SU-DHL-6 (cell line): ENCODE measurements around the gene ADK.

Experiments
- H2AFZ ChIP-seq: fragments of 200-600 bp; sonication (generic); 2 replicates; pipeline ENCODE4 v1.6.1; 2014; ENCODE audit warnings: low read depth, mild to moderate bottlenecking, moderate library complexity, mixed read lengths, antibody characterized with exemption, low read length; ENCODE audit not compliant: severe bottlenecking
- H3F3A ChIP-seq: fragments of 200-600 bp; shearing (Covaris generic); 2 replicates; pipeline ENCODE4 v1.6.0; 2016; ENCODE audit warnings: antibody characterized with exemption, mild to moderate bottlenecking; ENCODE audit not compliant: insufficient read depth
- H3K27ac ChIP-seq: fragments of 200-600 bp; sonication (generic); 2 replicates; pipeline ENCODE4 v1.5.1; 2016; ENCODE audit warnings: low read depth, mild to moderate bottlenecking, low read length, moderate library complexity, mixed read lengths
- H3K27me3 ChIP-seq: fragments of 200-600 bp; sonication (generic), shearing (Covaris generic); 2 replicates; pipeline ENCODE4 v1.6.0; 2014; ENCODE audit warnings: mild to moderate bottlenecking, low read length
- H3K36me3 ChIP-seq: fragments of 200-600 bp; sonication (generic); 2 replicates; pipeline ENCODE4 v1.6.1; 2014; ENCODE audit warnings: mild to moderate bottlenecking, low read length, mixed read lengths
- H3K4me2 ChIP-seq: fragments of 300-600, 200-600 bp; shearing (Covaris generic), sonication (generic); 2 replicates; pipeline ENCODE4 v1.6.0; 2014; ENCODE audit warnings: low read length, low read depth, mild to moderate bottlenecking; ENCODE audit not compliant: poor library complexity, severe bottlenecking
- H3K4me3 ChIP-seq: fragments of 200-600 bp; sonication (generic); 2 replicates; pipeline ENCODE4 v1.5.1; 2014; ENCODE audit warnings: antibody characterized with exemption, low read length, mild to moderate bottlenecking, mixed read lengths; ENCODE audit not compliant: insufficient read depth, poor library complexity, severe bottlenecking
- H3K79me2 ChIP-seq: fragments of 200-600 bp; sonication (generic); 2 replicates; pipeline ENCODE4 v1.6.1; 2014; ENCODE audit warnings: mild to moderate bottlenecking, low read length, moderate library complexity; ENCODE audit not compliant: insufficient read depth
- H3K9ac ChIP-seq: fragments of 200-600 bp; sonication (generic); 2 replicates; pipeline ENCODE4 v1.7.0; 2014; ENCODE audit warnings: mild to moderate bottlenecking, low read length
- H3K9me2 ChIP-seq: fragments of 200-600 bp; sonication (generic); replicated peaks from 2 replicates; pipeline ENCODE4 v1.6.1; 2014; ENCODE audit warnings: low read length; ENCODE audit not compliant: insufficient read depth
- H3K9me3 ChIP-seq: fragments of 200-600 bp; sonication (generic); 2 replicates; pipeline ENCODE4 v1.6.1; 2014; ENCODE audit warnings: low read length, mixed read lengths; ENCODE audit not compliant: insufficient read depth
- H4K20me1 ChIP-seq: fragments of 200-600 bp; sonication (generic); 2 replicates; pipeline ENCODE4 v1.6.1; 2014; ENCODE audit warnings: low read depth, mild to moderate bottlenecking, antibody characterized with exemption, low read length, moderate library complexity, mixed read lengths
- CTCF ChIP-seq: fragments of 200-600 bp; sonication (generic); IDR thresholded peaks from one replicate; pipeline ENCODE4 v1.5.1; 2017; ENCODE audit warnings: antibody characterized with exemption, mild to moderate bottlenecking, low read length, moderate library complexity; ENCODE audit not compliant: insufficient read depth, poor library complexity, severe bottlenecking
- EZH2phosphoT487 ChIP-seq: fragments of 200-600 bp; sonication (generic), shearing (Covaris generic); conservative IDR thresholded peaks from 2 replicates; pipeline ENCODE4 v1.6.1; 2018; ENCODE audit warnings: mild to moderate bottlenecking, antibody characterized with exemption, low read length, moderate library complexity, mixed read lengths

Gene ADK

GRCh38 chr10:74164716-74165529 is 13.9 kb downstream of the ADK start:
- H2AFZ ChIP-seq: no peak overlapping the region
- no peaks in the 10 kb centered on the region for H3F3A ChIP-seq
- no peaks in the 10 kb centered on the region for H3K36me3 ChIP-seq
- TF ChIP-seq CTCF (no peak), EZH2phosphoT487 (no peak)
- no peaks in the 10 kb centered on the region for H3K9me3 ChIP-seq
- H3K4me2 ChIP-seq: no peak overlapping the region
- H3K27ac ChIP-seq: no peak overlapping the region
- H3K27me3 ChIP-seq: no peaks in the 10 kb centered on the region
- H3K9me2 ChIP-seq: no peaks in the 10 kb centered on the region
- H4K20me1 ChIP-seq: 0 out of 2 replicates have a peak, but pooled peaks cover 5% of the 10 kb centered on the region
- no peak overlapping the region for H3K9ac ChIP-seq
- H3K79me2 ChIP-seq: no peaks in the 10 kb centered on the region; the same call in 1 of the 2 replicates
- no peak overlapping the region for H3K4me3 ChIP-seq

GRCh38 chr10:74165530-74165901 is 14.5 kb downstream of the ADK start:
- H3K27ac ChIP-seq: no peak overlapping the region
- no peaks in the 10 kb centered on the region for H3K36me3 ChIP-seq
- H3K9me2 ChIP-seq: no peaks in the 10 kb centered on the region
- H2AFZ ChIP-seq: no peak overlapping the region
- no peak overlapping the region for H3K4me2 ChIP-seq
- 0 out of 2 replicates have a peak, but pooled peaks cover 5% of the 10 kb centered on the region for H4K20me1 ChIP-seq
- H3K9me3 ChIP-seq: no peaks in the 10 kb centered on the region
- H3K4me3 ChIP-seq: no peak overlapping the region
- no peak for TF ChIP-seq CTCF
- no peak overlapping the region for H3K9ac ChIP-seq
- no peaks in the 10 kb centered on the region for H3F3A ChIP-seq
- H3K27me3 ChIP-seq: no peaks in the 10 kb centered on the region
- H3K79me2 ChIP-seq: no peaks in the 10 kb centered on the region; the same call in 1 of the 2 replicates

GRCh38 chr10:74167443-74167842 is 16.4 kb downstream of the ADK start:
- Histone ChIP-seq H3K9me2 (no peaks in the 10 kb centered on the region), H4K20me1 (0 out of 2 replicates have a peak, but pooled peaks cover 5% of the 10 kb centered on the region), H3K27ac (no peak overlapping the region), H3K36me3 (no peaks in the 10 kb centered on the region), H3F3A (no peaks in the 10 kb centered on the region), H2AFZ (no peak overlapping the region), H3K4me2 (no peak overlapping the region), H3K4me3 (no peak overlapping the region), H3K27me3 (no peaks in the 10 kb centered on the region), H3K9me3 (no peaks in the 10 kb centered on the region), H3K79me2 (no peaks in the 10 kb centered on the region; the same call in 1 of the 2 replicates), H3K9ac (no peak overlapping the region)
- no peak for TF ChIP-seq EZH2phosphoT487
- TF ChIP-seq CTCF: no peak
